WTC11 (cell line): ENCODE results near the gene NHSL2.

Source experiments
- ATF1 ChIP-seq: sonication (generic); formaldehyde crosslinking; IDR thresholded peaks from 2 replicates; pipeline ENCODE4 v1.8.1; 2023; ENCODE audit warnings: mild to moderate bottlenecking, moderate library complexity, missing genetic modification reagents
- ATF3 ChIP-seq: sonication (generic); formaldehyde crosslinking; conservative IDR thresholded peaks from 2 replicates; pipeline ENCODE4 v1.8.1; 2022; ENCODE audit warnings: mild to moderate bottlenecking, missing genetic modification reagents
- CBFB ChIP-seq: sonication (generic); formaldehyde crosslinking; IDR thresholded peaks from 2 replicates; pipeline ENCODE4 v1.8.1; 2022; ENCODE audit warnings: mild to moderate bottlenecking, low read depth, missing genetic modification reagents
- CTCF ChIP-seq: fragments of 200-600 bp; IDR thresholded peaks from 2 replicates; pipeline ENCODE4 v1.8.0; 2022; ENCODE audit warnings: antibody characterized with exemption
- E2F1 ChIP-seq: sonication (generic); formaldehyde crosslinking; IDR thresholded peaks from 2 replicates; pipeline ENCODE4 v1.8.0; 2022; ENCODE audit warnings: mild to moderate bottlenecking, missing genetic modification reagents
- FOXJ3 ChIP-seq: sonication (generic); formaldehyde crosslinking; IDR thresholded peaks from 2 replicates; pipeline ENCODE4 v1.9.0; 2021; ENCODE audit warnings: missing genetic modification reagents, mild to moderate bottlenecking, borderline replicate concordance
- GABPB1 ChIP-seq: sonication (generic); formaldehyde crosslinking; IDR thresholded peaks from 2 replicates; pipeline ENCODE4 v1.8.1; 2023; ENCODE audit warnings: mild to moderate bottlenecking, missing genetic modification reagents
- JUN ChIP-seq: sonication (generic); formaldehyde crosslinking; IDR thresholded peaks from 2 replicates; pipeline ENCODE4 v1.8.0; 2023; ENCODE audit warnings: mild to moderate bottlenecking, missing genetic modification reagents
- NFYB ChIP-seq: sonication (generic); formaldehyde crosslinking; conservative IDR thresholded peaks from 2 replicates; pipeline ENCODE4 v1.8.0; 2022; ENCODE audit warnings: low read depth, missing genetic modification reagents
- NR2C2 ChIP-seq: sonication (generic); formaldehyde crosslinking; IDR thresholded peaks from 2 replicates; pipeline ENCODE4 v1.8.0; 2022; ENCODE audit warnings: mild to moderate bottlenecking, missing genetic modification reagents
- PRDM15 ChIP-seq: sonication (generic); formaldehyde crosslinking; IDR thresholded peaks from 2 replicates; pipeline ENCODE4 v1.8.0; 2022; ENCODE audit warnings: missing genetic modification reagents
- PREB ChIP-seq: sonication (generic); formaldehyde crosslinking; IDR thresholded peaks from 2 replicates; pipeline ENCODE4 v1.8.1; 2022; ENCODE audit warnings: mild to moderate bottlenecking, missing genetic modification reagents, moderate library complexity, borderline replicate concordance
- ZBTB43 ChIP-seq: sonication (generic); formaldehyde crosslinking; IDR thresholded peaks from 2 replicates; pipeline ENCODE4 v1.8.1; 2023; ENCODE audit warnings: mild to moderate bottlenecking, missing genetic modification reagents
- ZNF232 ChIP-seq: sonication (generic); formaldehyde crosslinking; IDR thresholded peaks from 2 replicates; pipeline ENCODE4 v1.8.0; 2022; ENCODE audit warnings: mild to moderate bottlenecking, missing genetic modification reagents

GRCh38 chrX:71978164-71978563, 67.5 kb downstream of the NHSL2 start:
- TF ChIP-seq CBFB (CRISPR knock-in tag) (no peak), CTCF (no peak), FOXJ3 (CRISPR knock-in tag) (no peak), PREB (no peak), PRDM15 (no peak), ZNF232 (CRISPR knock-in tag) (no peak), NR2C2 (CRISPR knock-in tag) (no peak), ZBTB43 (CRISPR knock-in tag) (no peak), E2F1 (CRISPR knock-in tag) (no peak), JUN (CRISPR knock-in tag) (no peak), GABPB1 (CRISPR knock-in tag) (no peak), ATF1 (no peak), NFYB (no peak), ATF3 (no peak)
